ENCODE data around the gene PITHD1.

Gene PITHD1

GRCh38 chr1:23757812-23758211, 20.4 kb upstream of the PITHD1 start:
- TF ChIP-seq, protein P1, sequence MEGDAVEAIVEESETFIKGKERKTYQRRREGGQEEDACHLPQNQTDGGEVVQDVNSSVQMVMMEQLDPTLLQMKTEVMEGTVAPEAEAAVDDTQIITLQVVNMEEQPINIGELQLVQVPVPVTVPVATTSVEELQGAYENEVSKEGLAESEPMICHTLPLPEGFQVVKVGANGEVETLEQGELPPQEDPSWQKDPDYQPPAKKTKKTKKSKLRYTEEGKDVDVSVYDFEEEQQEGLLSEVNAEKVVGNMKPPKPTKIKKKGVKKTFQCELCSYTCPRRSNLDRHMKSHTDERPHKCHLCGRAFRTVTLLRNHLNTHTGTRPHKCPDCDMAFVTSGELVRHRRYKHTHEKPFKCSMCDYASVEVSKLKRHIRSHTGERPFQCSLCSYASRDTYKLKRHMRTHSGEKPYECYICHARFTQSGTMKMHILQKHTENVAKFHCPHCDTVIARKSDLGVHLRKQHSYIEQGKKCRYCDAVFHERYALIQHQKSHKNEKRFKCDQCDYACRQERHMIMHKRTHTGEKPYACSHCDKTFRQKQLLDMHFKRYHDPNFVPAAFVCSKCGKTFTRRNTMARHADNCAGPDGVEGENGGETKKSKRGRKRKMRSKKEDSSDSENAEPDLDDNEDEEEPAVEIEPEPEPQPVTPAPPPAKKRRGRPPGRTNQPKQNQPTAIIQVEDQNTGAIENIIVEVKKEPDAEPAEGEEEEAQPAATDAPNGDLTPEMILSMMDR (conservative IDR thresholded peaks at IDR 0.05): no peak
- no peak overlapping the region for H3K27ac ChIP-seq

GRCh38 chr1:23759277-23759676, 18.9 kb upstream of the PITHD1 start:
- H3K27ac ChIP-seq: no peak overlapping the region
- TF ChIP-seq, protein P1 (conservative IDR thresholded peaks at IDR 0.05): no peak

DNA sequence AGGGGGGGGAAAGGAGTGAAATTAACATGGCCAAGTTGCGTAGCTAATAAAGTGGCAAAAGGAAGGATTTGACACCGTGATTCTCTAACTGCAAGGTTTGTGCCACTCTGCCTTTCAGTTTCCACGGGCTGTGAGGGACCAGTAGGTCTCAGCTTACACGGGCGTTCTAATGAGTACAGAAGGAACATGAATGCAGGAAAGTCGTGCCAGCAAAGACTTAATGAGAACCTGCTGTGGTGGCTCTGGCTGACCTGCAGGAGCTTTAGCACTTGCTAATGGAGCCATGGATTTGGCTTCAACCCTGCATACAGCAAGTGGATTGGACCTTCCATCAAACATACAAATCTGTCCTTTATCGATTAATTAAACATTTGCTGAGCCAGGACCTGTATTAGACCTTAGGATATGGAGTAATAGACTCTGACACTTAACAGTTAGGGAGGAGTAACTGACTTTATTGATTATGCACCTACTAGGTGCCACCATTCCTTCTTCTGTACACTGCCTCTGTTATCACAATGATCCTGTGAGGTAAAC, 15.1 kb upstream of the PITHD1 start:
- no peak overlapping the region for H3K27ac ChIP-seq
- TF ChIP-seq, protein P1 (conservative IDR thresholded peaks at IDR 0.05): no peak

DNA sequence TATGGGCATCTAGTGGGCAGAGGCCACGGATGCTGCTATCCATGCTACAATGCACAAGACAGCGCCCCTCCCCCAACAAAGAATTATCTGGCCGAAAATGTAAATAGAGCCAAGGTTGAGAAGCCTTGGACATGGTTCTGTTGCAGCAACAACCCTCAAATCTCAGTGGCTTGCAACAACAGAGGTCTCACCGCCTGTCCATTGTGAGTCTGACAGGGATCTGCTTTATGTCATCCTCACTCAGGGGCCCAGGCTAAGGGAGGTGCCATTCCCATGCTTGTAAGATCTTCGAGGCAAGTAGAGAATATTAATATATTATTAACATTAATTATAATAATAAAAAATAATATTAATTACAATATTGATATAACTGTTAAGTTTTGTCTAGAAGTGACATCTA, 9.5 kb upstream of the PITHD1 start:
- TF ChIP-seq, protein P1 (conservative IDR thresholded peaks at IDR 0.05): no peak
- no peak overlapping the region for H3K27ac ChIP-seq

GRCh38 chr1:23772049-23772853, 6.0 kb upstream of the PITHD1 start:
- H3K27ac ChIP-seq: no peak overlapping the region
- TF ChIP-seq, protein P1 (conservative IDR thresholded peaks at IDR 0.05): peak; percentile 95

- TF ChIP-seq, protein P1 (conservative IDR thresholded peaks at IDR 0.05): no peak
- no peak overlapping the region for H3K27ac ChIP-seq
Measured at GRCh38 chr1:23772854-23773242, 5.4 kb upstream of the PITHD1 start.

GRCh38 chr1:23774174-23774880, 3.9 kb upstream of the PITHD1 start:
- TF ChIP-seq, protein P1 (conservative IDR thresholded peaks at IDR 0.05): no peak
- H3K27ac ChIP-seq: no peak overlapping the region

Measured in VCaP (cell line).